ENCODE data around the gene RNU2-63P.

DNA sequence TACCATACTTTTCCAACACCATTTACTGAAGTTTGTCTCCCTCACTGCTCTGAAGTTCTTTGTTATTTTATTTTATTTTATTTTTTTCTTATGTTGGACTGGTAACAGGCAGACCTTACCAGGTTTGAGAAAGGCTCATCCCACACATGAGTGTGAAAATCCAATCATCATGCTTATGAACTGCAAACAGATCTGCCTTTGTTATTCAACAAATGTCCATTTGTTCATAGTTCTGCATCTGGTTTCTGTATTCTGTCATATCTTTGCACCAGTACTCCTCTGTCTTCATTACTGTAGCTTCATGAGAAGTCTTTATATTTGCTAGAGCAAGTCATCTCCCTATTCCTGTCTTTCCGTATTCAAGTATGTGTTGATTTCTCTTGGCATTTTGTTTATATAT, 5.3 kb downstream of the RNU2-63P start:
- TF ChIP-seq RCOR1 (IDR thresholded peaks at IDR 0.05; ENCODE audit: low read length): no peak
- TF ChIP-seq TAF1 (IDR thresholded peaks at IDR 0.05; ENCODE audit: borderline replicate concordance, low read depth, low read length): no peak
- TF ChIP-seq JUND (IDR thresholded peaks at IDR 0.05): no peak
- TF ChIP-seq, protein P1, sequence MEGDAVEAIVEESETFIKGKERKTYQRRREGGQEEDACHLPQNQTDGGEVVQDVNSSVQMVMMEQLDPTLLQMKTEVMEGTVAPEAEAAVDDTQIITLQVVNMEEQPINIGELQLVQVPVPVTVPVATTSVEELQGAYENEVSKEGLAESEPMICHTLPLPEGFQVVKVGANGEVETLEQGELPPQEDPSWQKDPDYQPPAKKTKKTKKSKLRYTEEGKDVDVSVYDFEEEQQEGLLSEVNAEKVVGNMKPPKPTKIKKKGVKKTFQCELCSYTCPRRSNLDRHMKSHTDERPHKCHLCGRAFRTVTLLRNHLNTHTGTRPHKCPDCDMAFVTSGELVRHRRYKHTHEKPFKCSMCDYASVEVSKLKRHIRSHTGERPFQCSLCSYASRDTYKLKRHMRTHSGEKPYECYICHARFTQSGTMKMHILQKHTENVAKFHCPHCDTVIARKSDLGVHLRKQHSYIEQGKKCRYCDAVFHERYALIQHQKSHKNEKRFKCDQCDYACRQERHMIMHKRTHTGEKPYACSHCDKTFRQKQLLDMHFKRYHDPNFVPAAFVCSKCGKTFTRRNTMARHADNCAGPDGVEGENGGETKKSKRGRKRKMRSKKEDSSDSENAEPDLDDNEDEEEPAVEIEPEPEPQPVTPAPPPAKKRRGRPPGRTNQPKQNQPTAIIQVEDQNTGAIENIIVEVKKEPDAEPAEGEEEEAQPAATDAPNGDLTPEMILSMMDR (IDR thresholded peaks at IDR 0.05): no peak
- TF ChIP-seq, protein P2, sequence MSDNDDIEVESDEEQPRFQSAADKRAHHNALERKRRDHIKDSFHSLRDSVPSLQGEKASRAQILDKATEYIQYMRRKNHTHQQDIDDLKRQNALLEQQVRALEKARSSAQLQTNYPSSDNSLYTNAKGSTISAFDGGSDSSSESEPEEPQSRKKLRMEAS (IDR thresholded peaks at IDR 0.05; ENCODE audit: low read depth): no peak
- no peak for TF ChIP-seq FOXM1 (IDR thresholded peaks at IDR 0.05; ENCODE audit: low read depth)
- no peak for TF ChIP-seq RFX5 (IDR thresholded peaks at IDR 0.05; ENCODE audit: low read length)
- no peak for TF ChIP-seq EZH2phosphoT487 (IDR thresholded peaks at IDR 0.05; ENCODE audit: borderline replicate concordance, low read depth)
- TF ChIP-seq, protein P3, sequence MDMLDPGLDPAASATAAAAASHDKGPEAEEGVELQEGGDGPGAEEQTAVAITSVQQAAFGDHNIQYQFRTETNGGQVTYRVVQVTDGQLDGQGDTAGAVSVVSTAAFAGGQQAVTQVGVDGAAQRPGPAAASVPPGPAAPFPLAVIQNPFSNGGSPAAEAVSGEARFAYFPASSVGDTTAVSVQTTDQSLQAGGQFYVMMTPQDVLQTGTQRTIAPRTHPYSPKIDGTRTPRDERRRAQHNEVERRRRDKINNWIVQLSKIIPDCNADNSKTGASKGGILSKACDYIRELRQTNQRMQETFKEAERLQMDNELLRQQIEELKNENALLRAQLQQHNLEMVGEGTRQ (IDR thresholded peaks at IDR 0.05; ENCODE audit: borderline replicate concordance, low read depth, low read length): no peak
- TF ChIP-seq POLR2AphosphoS5 (IDR thresholded peaks at IDR 0.05; ENCODE audit: low read depth, low read length): no peak

Data from SK-N-SH (cell line).